Left ventricle myocardium superior (tissue), 1 donor: ENCODE results near the gene RNU11. TPM values are rescaled to one million over a fixed set of nuclear protein-coding genes. Genes with fewer than 3 reads are reported as not detected.
A peak's percentile ranks its signal among the peaks of the same experiment; 100 is the strongest.
"Not testable (repeated sequence)": the region's sequence is repeated elsewhere in the genome, so short reads cannot be mapped to it uniquely, and the experiment has no call there.

Source experiments
- ATAC-seq: fragments of 200-7000 bp; cut with Tn5 transposase; one replicate; pipeline ENCODE4 v1.9.1; 2020; ENCODE audit warnings: mild to moderate bottlenecking, moderate library complexity
- DNase-seq: peaks from one replicate; pipeline ENCODE4 v3.0.0-alpha.2; 2020
- intact Hi-C: fragments of 100-400 bp; cut with micrococcal nuclease; formaldehyde crosslinking; loops from one replicate; pipeline ENCODE4 v1.11.0; 2022
- total RNA-seq: library from RNA; stranded (reverse); fragmentation: NEBNext Ultra II Directional; extraction: Animal tissue kit (Norgen Biotek cat#: 25700); gene quantifications from one replicate; pipeline ENCODE4 v1.2.1, GENCODE V29; 2021
- donor health status: DM: no; HTN: yes; CAD: no; lungs with severe emphysema.

Gene RNU11
- total RNA-seq, 1 donor from 2014 or later = not detected

GRCh38 chr1:28655448-28656311 lies 7.3 kb downstream of the RNU11 start:
- ATAC-seq, intact Hi-C loops, DNase-seq: not testable (repeated sequence)

- no peak for DNase-seq
- intact Hi-C loops = no loop called here
- ATAC-seq = no peak
Measured at GRCh38 chr1:28656335-28656734, 7.9 kb downstream of the RNU11 start.

GRCh38 chr1:28663871-28664470 lies 15.6 kb downstream of the RNU11 start:
- ATAC-seq (no peak), DNase-seq (no peak)
- intact Hi-C loops = no loop called here

DNA sequence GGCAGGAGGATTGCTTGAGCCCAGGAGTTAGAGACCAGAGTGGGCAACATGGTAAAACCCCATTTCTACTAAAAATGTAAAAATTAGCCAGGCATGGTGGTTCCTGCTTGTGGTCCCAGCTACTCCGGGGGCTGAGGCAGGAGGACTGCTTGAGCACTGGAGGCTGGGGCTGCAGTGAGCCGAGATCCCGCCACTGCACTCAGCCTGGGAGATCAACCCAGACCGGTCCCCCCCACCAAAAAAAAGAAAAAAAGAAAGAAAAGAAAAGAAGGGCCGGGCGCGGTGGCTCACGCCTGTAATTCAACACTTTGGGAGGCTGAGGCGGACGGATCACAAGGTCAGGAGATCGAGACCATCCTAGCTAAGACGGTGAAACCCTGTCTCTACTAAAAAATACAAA lies 18.4 kb downstream of the RNU11 start:
- intact Hi-C loops = no loop called here
- no peak for ATAC-seq
- no peak for DNase-seq

GRCh38 chr1:28668191-28668955 lies 20.0 kb downstream of the RNU11 start, which contains the start of gene GMEB1:
Gene GMEB1 (plus strand): TSS chr1:28668784. CDS start chr1:28683613, 14,829 bp downstream.
- intact Hi-C loops = no loop called here
- DNase-seq (peak; percentile 94), ATAC-seq (peak; percentile 90)

- DNase-seq (peak; percentile 85), ATAC-seq (peak; percentile 82)
- intact Hi-C loops = no loop called here
Measured at GRCh38 chr1:28668956-28669723, 20.7 kb downstream of the RNU11 start.

- DNase-seq (no peak), ATAC-seq (no peak)
- intact Hi-C loops = no loop called here
Measured at GRCh38 chr1:28671254-28671780, 22.9 kb downstream of the RNU11 start.

DNA sequence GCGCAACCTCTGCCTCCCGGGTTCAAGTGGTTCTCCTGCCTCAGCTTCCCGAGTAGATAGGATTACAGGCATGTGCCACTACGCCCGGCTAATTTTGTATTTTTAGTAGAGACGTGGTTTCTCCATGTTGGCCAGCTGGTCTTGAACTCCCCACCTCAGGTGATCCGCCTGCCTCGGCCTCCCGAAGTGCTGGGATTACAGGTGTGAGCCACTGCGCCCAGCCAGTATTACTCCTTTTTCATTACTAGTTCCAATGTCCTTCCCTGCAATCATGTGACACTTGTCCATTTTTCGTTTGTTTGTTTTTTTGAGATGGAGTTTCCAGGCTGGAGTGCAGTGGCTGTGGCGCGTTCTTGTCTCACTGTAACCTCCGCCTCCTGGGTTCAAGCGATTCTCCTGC lies 24.6 kb downstream of the RNU11 start:
- intact Hi-C loops, DNase-seq, ATAC-seq: not testable (repeated sequence)

GRCh38 chr1:28675924-28676257 lies 27.5 kb downstream of the RNU11 start:
- DNase-seq (no peak), ATAC-seq (no peak)
- intact Hi-C loops = no loop called here

GRCh38 chr1:28680151-28680550 lies 31.8 kb downstream of the RNU11 start:
- DNase-seq = no peak
- ATAC-seq = no peak

GRCh38 chr1:28682840-28683239 lies 34.4 kb downstream of the RNU11 start:
- intact Hi-C loops = no loop called here
- no peak for ATAC-seq
- DNase-seq = no peak

More at GRCh38 chr1:28680151-28680550, 31.8 kb downstream of the RNU11 start:
- intact Hi-C loops = no loop called here

DNA sequence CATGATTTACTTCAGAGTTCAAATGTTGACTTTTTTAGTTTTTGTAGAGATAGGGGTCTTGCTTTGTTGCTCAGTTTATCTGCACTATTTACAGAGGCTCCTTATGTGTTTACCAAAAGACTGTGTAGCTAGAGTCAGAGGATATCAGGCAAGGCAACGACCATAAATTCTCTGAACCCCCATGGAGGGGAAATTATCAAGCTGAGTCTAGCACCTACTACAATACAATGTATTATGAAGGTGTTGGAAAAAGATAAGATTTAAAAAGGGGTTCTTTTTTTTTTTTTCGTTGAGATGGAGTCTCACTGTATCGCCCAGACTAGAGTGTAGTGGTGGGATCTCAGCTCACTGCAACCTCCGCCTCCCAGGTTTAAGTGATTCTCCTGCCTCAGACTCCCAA lies 36.5 kb downstream of the RNU11 start:
- DNase-seq (no peak), ATAC-seq (no peak)
- intact Hi-C loops = no loop called here

DNA sequence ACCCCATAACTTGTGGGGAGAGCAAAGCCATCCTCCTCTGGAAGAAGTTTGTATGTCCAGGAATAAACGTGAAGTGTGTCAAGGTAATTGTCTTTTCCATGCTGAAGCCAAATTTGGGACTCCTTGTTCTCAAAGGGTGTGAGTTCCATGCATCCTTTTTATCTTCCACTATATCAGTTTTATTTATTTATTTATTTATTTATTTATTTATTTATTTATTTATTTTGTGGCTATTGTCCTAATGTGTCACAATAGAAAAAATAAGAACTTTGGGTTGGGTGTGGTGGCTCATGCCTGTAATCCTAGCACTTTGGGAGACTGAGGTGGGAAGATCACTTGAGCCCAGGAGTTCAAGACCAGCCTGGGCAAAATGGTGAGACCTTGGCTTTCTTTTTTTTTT lies 43.2 kb downstream of the RNU11 start:
- ATAC-seq, DNase-seq, intact Hi-C loops: not testable (repeated sequence)

Other genes starting within 250 kb of the RNU11 start
- gene RCC1, start 142.6 kb upstream of the RNU11 start, total RNA-seq = 8.0 TPM
- 14.5 TPM for gene TRNAU1AP, start 95.5 kb upstream of the RNU11 start, total RNA-seq
- 1.5 TPM for gene RAB42, start 56.3 kb upstream of the RNU11 start, total RNA-seq
- gene TAF12, start 5.5 kb upstream of the RNU11 start, total RNA-seq = 31.4 TPM
- 6.7 TPM for gene GMEB1, start 20.2 kb downstream of the RNU11 start, total RNA-seq
- gene YTHDF2, start 88.3 kb downstream of the RNU11 start, total RNA-seq = 36.0 TPM
- not detected for gene OPRD1, start 163.6 kb downstream of the RNU11 start, total RNA-seq